HG03095 (cell line): ENCODE data around the gene CBX8.

ENCODE experiments used
- ATAC-seq: cut with Tn5 transposase; IDR thresholded peaks from one replicate; pipeline ENCODE4 v1.9.1; 2021; ENCODE audit warnings: moderate library complexity; ENCODE audit not compliant: unreplicated experiment

CBX8 gene

GRCh38 chr17:79821331-79822095 is 24.6 kb upstream of the CBX8 start:
- no peak for ATAC-seq

GRCh38 chr17:79820959-79821330 is 24.1 kb upstream of the CBX8 start:
- no peak for ATAC-seq

GRCh38 chr17:79819534-79820276 is 22.8 kb upstream of the CBX8 start:
- ATAC-seq: no peak

GRCh38 chr17:79819085-79819484 is 22.2 kb upstream of the CBX8 start:
- no peak for ATAC-seq

- no peak for ATAC-seq
Observed at GRCh38 chr17:79818026-79818758, 21.3 kb upstream of the CBX8 start.

- ATAC-seq: no peak
Observed at GRCh38 chr17:79815836-79816461, 19.1 kb upstream of the CBX8 start.

- no peak for ATAC-seq
Observed at GRCh38 chr17:79814974-79815835, 18.3 kb upstream of the CBX8 start.

DNA sequence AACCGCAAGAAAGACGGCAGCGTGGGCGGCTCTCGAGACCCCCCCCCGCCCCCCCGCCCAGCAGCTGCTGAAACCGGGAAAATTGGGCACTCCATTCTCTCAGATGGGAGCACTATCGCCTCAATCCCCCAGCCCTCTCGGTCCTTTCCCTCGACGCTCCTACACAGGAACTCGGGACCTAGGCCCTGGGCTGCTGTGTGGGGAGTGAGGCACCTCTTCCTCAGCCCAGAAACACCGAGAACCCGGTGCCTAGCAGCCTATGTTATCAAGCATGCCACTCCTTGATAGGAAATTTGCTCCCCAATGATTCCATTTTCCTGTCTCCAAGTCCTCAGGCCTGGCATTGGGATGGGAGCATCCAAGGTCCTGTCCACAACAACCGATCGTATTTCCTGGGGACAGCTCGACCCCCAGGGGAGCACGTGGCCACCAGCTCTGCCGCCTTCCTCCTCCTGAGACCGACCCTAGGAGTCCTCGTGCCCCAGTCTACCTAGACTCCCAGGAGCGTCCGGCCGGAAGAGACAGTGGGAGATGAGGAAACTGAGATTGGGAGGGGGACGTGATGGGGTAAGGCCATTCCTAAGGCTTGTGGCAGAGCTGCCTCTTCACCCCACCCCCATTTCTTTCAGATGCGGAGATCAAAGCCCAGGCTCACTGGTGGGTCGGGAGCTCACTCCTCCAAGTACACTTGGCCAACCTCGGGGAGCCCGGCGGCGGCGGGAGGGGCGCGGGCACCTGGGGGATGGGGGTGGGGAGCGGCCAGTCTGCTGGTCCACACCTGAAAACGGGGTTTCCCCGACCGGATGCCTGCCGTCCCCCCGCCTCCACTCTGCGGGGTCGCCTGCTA is 17.5 kb upstream of the CBX8 start:
- no peak for ATAC-seq

DNA sequence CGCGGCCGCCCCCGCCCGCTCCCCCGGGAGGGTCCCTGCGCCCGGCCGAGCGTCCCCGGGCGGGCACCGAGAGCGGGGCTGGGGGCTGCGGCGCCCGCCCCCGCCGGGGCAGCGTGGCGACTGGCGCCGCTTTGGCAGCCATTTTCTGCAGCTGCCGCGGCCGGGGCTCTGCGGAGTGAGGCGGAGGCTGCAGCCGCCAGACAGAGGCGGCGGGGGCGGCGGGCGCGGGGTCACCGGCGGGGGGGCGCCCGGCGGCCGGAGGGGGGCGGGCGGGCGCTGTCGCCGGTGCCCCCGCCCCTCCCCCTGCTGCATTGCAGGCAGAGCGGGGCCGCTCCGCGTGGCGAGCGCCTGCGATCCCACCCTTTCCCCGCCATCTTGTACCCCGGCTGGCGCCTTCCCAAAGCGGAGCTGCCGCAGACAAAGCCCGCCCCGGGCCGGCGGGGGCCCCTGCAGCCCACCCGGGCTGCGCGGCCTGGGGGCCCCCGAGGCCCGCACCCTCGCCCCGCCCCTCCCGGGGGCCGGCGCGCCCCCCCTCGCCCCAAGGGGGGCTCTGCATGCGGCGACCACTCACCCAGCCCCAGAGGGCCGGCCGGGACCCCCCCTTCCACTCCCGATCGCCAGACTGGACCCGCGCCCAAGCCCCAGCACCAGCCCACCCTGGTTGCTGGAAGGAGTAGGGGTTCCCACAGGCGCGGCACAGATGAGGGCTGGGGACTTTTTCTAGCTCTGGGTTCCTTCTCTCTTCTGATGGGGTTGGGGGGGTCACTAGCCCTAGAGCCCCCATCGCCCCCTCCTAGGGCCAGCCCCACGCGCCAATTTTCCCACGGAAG is 16.6 kb upstream of the CBX8 start:
- ATAC-seq: no peak

DNA sequence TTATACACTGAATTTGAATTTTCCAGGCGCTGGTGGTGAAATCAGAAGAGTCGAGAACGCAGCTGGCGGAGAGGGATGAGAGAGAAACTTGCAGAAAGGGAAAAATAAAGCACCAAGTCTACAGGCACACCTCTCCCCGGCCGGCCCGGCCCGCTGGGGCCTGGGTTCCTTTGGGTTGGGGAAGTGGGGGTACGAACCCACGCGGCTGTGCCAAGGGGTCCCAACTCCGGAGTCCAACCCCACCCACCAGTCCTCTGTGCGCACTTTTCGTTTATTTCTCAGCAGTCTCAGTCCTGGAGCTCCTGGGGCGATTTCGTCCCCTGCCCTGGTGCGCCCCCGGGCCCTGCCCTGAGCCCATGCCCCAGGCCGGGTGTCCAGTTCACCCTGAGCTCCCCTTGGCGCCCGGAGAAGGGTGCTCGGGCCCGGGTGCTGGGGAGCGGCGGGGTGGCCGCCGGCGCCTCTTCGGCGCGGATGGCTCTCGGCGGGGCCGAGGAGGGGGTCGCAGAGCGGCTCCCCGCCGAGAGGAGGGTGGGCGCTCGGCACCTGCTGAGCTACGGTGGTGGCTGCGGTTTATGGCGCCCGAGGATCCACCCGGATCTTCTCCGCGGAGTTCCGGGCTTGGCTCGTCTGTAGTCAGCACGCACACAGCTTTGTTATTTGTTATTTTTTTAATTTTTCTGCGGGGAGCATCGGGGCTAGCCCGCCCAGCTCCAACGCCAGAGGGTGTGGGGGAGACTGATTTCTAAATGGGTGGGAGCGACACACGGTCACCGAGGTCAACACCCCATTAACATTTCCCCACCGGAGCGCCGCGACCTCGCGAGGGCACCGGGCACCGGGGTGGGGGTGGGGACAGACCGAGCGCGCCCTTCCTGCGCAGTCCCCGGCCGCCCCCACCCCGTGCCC is 15.7 kb upstream of the CBX8 start:
- ATAC-seq: no peak

- ATAC-seq: no peak
Observed at GRCh38 chr17:79811868-79812352, 15.0 kb upstream of the CBX8 start.

- no peak for ATAC-seq
Observed at GRCh38 chr17:79811011-79811867, 14.4 kb upstream of the CBX8 start.

- ATAC-seq: peak; percentile 68
Observed at GRCh38 chr17:79810130-79811010, 13.5 kb upstream of the CBX8 start.

DNA sequence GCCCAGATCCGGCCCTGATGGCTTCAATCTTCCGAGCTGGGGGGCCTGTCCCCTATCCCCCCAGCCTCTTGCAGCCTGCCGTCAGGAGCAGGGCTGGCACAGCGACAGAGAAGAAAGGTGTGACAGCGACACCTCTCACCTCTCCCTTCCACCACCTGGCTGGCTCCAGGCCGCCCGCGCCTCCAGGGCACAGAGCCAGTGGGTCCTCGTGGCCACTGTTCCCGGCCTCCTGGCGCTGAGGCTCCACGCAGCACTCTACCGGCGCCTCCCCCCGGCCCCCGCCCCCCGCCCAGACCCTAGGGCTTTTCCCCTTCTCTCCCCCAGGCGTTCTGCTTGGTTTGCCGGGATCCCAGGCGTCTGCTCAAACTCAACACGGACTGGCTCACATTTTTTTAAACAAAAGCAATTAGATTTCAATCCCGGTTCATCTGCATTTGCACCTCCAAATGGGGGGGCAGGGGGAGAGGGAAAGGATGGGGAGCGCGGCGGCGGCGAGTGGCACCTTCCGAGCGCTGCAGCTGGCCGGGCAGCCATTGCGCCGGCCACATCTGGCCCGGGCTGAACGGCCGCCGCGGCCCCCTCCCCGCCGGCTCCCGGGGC is 12.8 kb upstream of the CBX8 start:
- no peak for ATAC-seq
